Measurements from ENCODE around the gene OR52J3.

The OR52J3 gene

GRCh38 chr11:5096011-5096410, 49.7 kb downstream of the OR52J3 start:
- DNase-seq (ENCODE audit: low read depth) = no peak
